Esophagus muscularis mucosa (tissue), 4 donors: Measurements from ENCODE around the gene HOMER3. TPM values are rescaled to one million over a fixed set of nuclear protein-coding genes. Genes with fewer than 3 reads are reported as not detected.

ENCODE experiments used
- DNase-seq: peaks from one replicate; pipeline ENCODE4 v3.0.0-alpha.2; 2017; ENCODE audit errors: extremely low spot score
- H3K27ac ChIP-seq, 4 donors: fragments of 200-600 bp; sonication (generic); replicated peaks in 1 of 4; 1 replicate in 3 of 4; 2 replicates in 1 of 4; pipeline ENCODE4 v1.5.1; 2016 to 2019; ENCODE audit warnings: mild to moderate bottlenecking in 1 of 4
- H3K27me3 ChIP-seq, 4 donors: fragments of 200-600 bp; sonication (generic); one replicate each; pipeline versions ENCODE4 v1.5.1 to v1.6.0; 2016 to 2019
- H3K36me3 ChIP-seq, 4 donors: fragments of 200-600 bp; sonication (generic); one replicate each; pipeline ENCODE4 v1.5.1; 2016 to 2019
- H3K4me1 ChIP-seq, 4 donors: fragments of 200-600 bp; sonication (generic); one replicate each; pipeline ENCODE4 v1.5.1; 2016 to 2019
- H3K4me3 ChIP-seq, 4 donors: fragments of 200-600 bp; sonication (generic); 1 replicate in 2 of 4; 2 replicates in 2 of 4; pipeline ENCODE4 v1.5.1; 2016 to 2019; ENCODE audit warnings: mild to moderate bottlenecking in 4 of 4, moderate library complexity in 1 of 4
- H3K9me3 ChIP-seq, 4 donors: fragments of 200-600 bp; sonication (generic); 1 replicate in 3 of 4; 2 replicates in 1 of 4; pipeline ENCODE4 v1.5.1; 2016 to 2019
- EP300 ChIP-seq: sonication (generic); formaldehyde crosslinking; IDR thresholded peaks from one replicate; pipeline ENCODE4 v1.6.1; 2017; ENCODE audit warnings: antibody characterized with exemption
- POLR2A ChIP-seq: fragments of 450-650 bp; IDR thresholded peaks from one replicate; pipeline ENCODE4 v1.6.1; 2017; ENCODE audit warnings: antibody characterized with exemption, moderate library complexity, mild to moderate bottlenecking, low read depth
- POLR2AphosphoS5 ChIP-seq, 2 donors: sonication (generic); formaldehyde crosslinking; IDR thresholded peaks; one replicate each; pipeline ENCODE4 v1.6.1; 2017; ENCODE audit warnings: antibody characterized with exemption in 2 of 2
- WGBS: methylation state at CpG from one replicate; pipeline ENCODE4 v1.1.5; 2018; 5-methylcytosine and 5-hydroxymethylcytosine counted together
- intact Hi-C: fragments of 100-400 bp; cut with DNase I; formaldehyde crosslinking; loops from one replicate; pipeline ENCODE4 v1.15.1; 2023
- total RNA-seq, 4 donors: library from RNA; depleted of rRNA; stranded (reverse); fragments of >200 nt; gene quantifications; one replicate each; pipeline versions ENCODE4 v1.1.0 to v1.2.1, GENCODE V29; 2016
- TF ChIP-seq, protein P1 (sequence below), 3 experiments: fragments of 200-600 bp in 2 of 3; fragments of 450-650 bp in 1 of 3; sonication (generic) in 2 of 3; IDR thresholded peaks; one replicate each; pipeline ENCODE4 v1.5.1; 2017 to 2019; ENCODE audit warnings: antibody characterized with exemption in 3 of 3, mild to moderate bottlenecking in 2 of 3, moderate library complexity in 1 of 3

Gene HOMER3
- total RNA-seq, 4 donors from 2014 or later = 26.7 to 47.8 (median 39.1) TPM

GRCh38 chr19:18975869-18976268, 34.9 kb upstream of the HOMER3 start:
- DNase-seq = no peak
- 71% methylated on average over 10 of the region's 10 CpGs for WGBS
- no peak for TF ChIP-seq POLR2AphosphoS5 (IDR thresholded peaks at IDR 0.05)
- no peak for TF ChIP-seq EP300
- TF ChIP-seq POLR2A = no peak
- TF ChIP-seq, protein P1, sequence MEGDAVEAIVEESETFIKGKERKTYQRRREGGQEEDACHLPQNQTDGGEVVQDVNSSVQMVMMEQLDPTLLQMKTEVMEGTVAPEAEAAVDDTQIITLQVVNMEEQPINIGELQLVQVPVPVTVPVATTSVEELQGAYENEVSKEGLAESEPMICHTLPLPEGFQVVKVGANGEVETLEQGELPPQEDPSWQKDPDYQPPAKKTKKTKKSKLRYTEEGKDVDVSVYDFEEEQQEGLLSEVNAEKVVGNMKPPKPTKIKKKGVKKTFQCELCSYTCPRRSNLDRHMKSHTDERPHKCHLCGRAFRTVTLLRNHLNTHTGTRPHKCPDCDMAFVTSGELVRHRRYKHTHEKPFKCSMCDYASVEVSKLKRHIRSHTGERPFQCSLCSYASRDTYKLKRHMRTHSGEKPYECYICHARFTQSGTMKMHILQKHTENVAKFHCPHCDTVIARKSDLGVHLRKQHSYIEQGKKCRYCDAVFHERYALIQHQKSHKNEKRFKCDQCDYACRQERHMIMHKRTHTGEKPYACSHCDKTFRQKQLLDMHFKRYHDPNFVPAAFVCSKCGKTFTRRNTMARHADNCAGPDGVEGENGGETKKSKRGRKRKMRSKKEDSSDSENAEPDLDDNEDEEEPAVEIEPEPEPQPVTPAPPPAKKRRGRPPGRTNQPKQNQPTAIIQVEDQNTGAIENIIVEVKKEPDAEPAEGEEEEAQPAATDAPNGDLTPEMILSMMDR (IDR thresholded peaks at IDR 0.05) = no peak
- Histone ChIP-seq H3K9me3 (no peaks in the 10 kb centered on the region), H3K27ac (no peak overlapping the region), H3K36me3 (no peaks in the 10 kb centered on the region), H3K27me3 (peaks cover 0 to 10% (median 0%) of the 10 kb centered on the region in 4 donors), H3K4me1 (peaks cover 0 to 12% (median 3%) of the 10 kb centered on the region in 4 donors), H3K4me3 (no peak overlapping the region)
- intact Hi-C loops = no loop called here

DNA sequence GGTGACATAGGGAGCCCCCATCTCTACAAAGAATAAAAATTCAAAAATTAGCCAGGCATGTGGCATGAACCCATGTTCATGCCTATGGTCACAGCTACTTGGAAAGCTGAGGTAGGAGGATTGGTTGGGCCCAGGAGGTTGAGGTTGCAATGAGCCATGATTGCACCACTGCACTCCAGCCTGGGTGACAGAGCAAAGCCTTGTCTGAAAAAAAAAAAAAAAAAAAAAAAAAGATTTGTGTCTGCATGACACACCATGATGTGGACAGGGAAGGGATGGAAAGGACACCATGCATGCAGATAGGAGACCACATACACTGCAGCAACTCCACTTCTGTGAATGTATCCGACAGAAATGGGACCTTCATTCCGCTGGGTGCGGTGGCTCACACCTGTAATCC, 34.0 kb upstream of the HOMER3 start:
- no peaks in the 10 kb centered on the region for H3K36me3 ChIP-seq
- 95% methylated on average over 3 of the region's 3 CpGs for WGBS
- no peak for DNase-seq
- TF ChIP-seq POLR2A (no peak), POLR2AphosphoS5 (IDR thresholded peaks at IDR 0.05) (no peak), EP300 (no peak)
- TF ChIP-seq, protein P1 (IDR thresholded peaks at IDR 0.05) = no peak
- H3K27ac ChIP-seq = no peak overlapping the region
- H3K9me3 ChIP-seq = no peaks in the 10 kb centered on the region
- H3K27me3 ChIP-seq = peaks cover 0 to 10% (median 0%) of the 10 kb centered on the region in 4 donors
- peaks cover 4 to 14% (median 5%) of the 10 kb centered on the region in 4 donors for H3K4me1 ChIP-seq
- no peak overlapping the region for H3K4me3 ChIP-seq
- intact Hi-C loops = no loop called here

- Histone ChIP-seq H3K4me1 (peaks cover 11 to 27% (median 13%) of the 10 kb centered on the region in 4 donors), H3K36me3 (no peaks in the 10 kb centered on the region), H3K4me3 (no peak overlapping the region), H3K9me3 (no peaks in the 10 kb centered on the region), H3K27me3 (peaks cover 0 to 5% (median 0%) of the 10 kb centered on the region in 4 donors), H3K27ac (peak overlapping the region in 1 of 4 donors; percentile 48)
- intact Hi-C loops = no loop called here
- 70% methylated on average over 3 of the region's 5 CpGs for WGBS
- no peak for DNase-seq
- TF ChIP-seq, protein P1 (IDR thresholded peaks at IDR 0.05) = no peak
- no peak for TF ChIP-seq EP300
- TF ChIP-seq POLR2A = no peak
- TF ChIP-seq POLR2AphosphoS5 (IDR thresholded peaks at IDR 0.05) = no peak
These were observed 31.8 kb upstream of the HOMER3 start for GRCh38 chr19:18972851-18973250.

- 37% methylated on average over 12 of the region's 12 CpGs for WGBS
- DNase-seq = no peak
- H3K27ac ChIP-seq = peak overlapping the region in 2 of 4 donors; percentile 2 to 48
These were observed 31.3 kb upstream of the HOMER3 start for GRCh38 chr19:18972301-18972811.

More at GRCh38 chr19:18972301-18972811, 31.3 kb upstream of the HOMER3 start:
- Histone ChIP-seq H3K36me3 (no peaks in the 10 kb centered on the region), H3K27me3 (peaks cover 0 to 5% (median 0%) of the 10 kb centered on the region in 4 donors), H3K9me3 (no peaks in the 10 kb centered on the region), H3K4me1 (peaks cover 11 to 27% (median 16%) of the 10 kb centered on the region in 4 donors), H3K4me3 (no peak overlapping the region)
- TF ChIP-seq POLR2AphosphoS5 (IDR thresholded peaks at IDR 0.05) = no peak
- TF ChIP-seq POLR2A = no peak
- TF ChIP-seq, protein P1 (IDR thresholded peaks at IDR 0.05) = no peak
- intact Hi-C loops = no loop called here
